ENCODE results near the gene ZCCHC10. TPM values are rescaled to one million over a fixed set of nuclear protein-coding genes. Genes with fewer than 3 reads are reported as not detected.
"Not testable (repeated sequence)": the region's sequence is repeated elsewhere in the genome, so short reads cannot be mapped to it uniquely, and the experiment has no call there.

The ZCCHC10 gene
- total and polyA plus RNA-seq, 3 donors from 2014 or later, result 29.1 to 45.4 (median 35.7) TPM

- TF ChIP-seq CTCF (IDR thresholded peaks at IDR 0.05) (no peak), POLR2A (IDR thresholded peaks at IDR 0.05) (no peak)
- DNase-seq, result no peak
- no peaks in the 10 kb centered on the region for H3K36me3 ChIP-seq (ENCODE audit: low read depth, missing control alignments)
- H3K4me1 ChIP-seq, result no peaks in the 10 kb centered on the region
- intact Hi-C loops (cut with DNase I; ENCODE audit: low total_unique reads), result no loop called here
- H3K27me3 ChIP-seq, result no peaks in the 10 kb centered on the region
- no peak overlapping the region for H3K27ac ChIP-seq
- 91 to 94% methylated on average over 4 of the region's 4 CpGs for WGBS, 2 donors
- no peak overlapping the region for H3K4me3 ChIP-seq
- no peaks in the 10 kb centered on the region for H3K9me3 ChIP-seq
Observed at GRCh38 chr5:133017964-133018363, 8.4 kb downstream of the ZCCHC10 start.

- no peaks in the 10 kb centered on the region for H3K36me3 ChIP-seq (ENCODE audit: low read depth, missing control alignments)
- TF ChIP-seq CTCF (IDR thresholded peaks at IDR 0.05) (no peak), POLR2A (IDR thresholded peaks at IDR 0.05) (no peak)
- no peak overlapping the region for H3K4me3 ChIP-seq
- H3K4me1 ChIP-seq, result no peaks in the 10 kb centered on the region
- no peaks in the 10 kb centered on the region for H3K27me3 ChIP-seq
- WGBS, 2 donors, result 92 to 96% methylated on average over 1 of the region's 1 CpG
- no peak for DNase-seq
- H3K9me3 ChIP-seq, result no peaks in the 10 kb centered on the region
- H3K27ac ChIP-seq, result no peak overlapping the region
- intact Hi-C loops (cut with DNase I; ENCODE audit: low total_unique reads), result no loop called here
Observed at GRCh38 chr5:133015466-133015865, 10.9 kb downstream of the ZCCHC10 start.

GRCh38 chr5:133008455-133008854 lies 17.9 kb downstream of the ZCCHC10 start:
- DNase-seq; H3K9me3 ChIP-seq; H3K27ac ChIP-seq; H3K27me3 ChIP-seq; H3K4me1 ChIP-seq; intact Hi-C loops (cut with DNase I; ENCODE audit: low total_unique reads); H3K4me3 ChIP-seq; H3K36me3 ChIP-seq (ENCODE audit: low read depth, missing control alignments): not testable (repeated sequence)
- 78 to 79% methylated on average over 6 of the region's 6 CpGs for WGBS, 2 donors

GRCh38 chr5:133006653-133007052 lies 19.7 kb downstream of the ZCCHC10 start:
- 73 to 77% methylated on average over 1 of the region's 1 CpG for WGBS, 2 donors
- Histone ChIP-seq H3K27me3 (no peaks in the 10 kb centered on the region), H3K4me1 (no peaks in the 10 kb centered on the region), H3K27ac (no peak overlapping the region), H3K36me3 (ENCODE audit: low read depth, missing control alignments) (no peaks in the 10 kb centered on the region), H3K9me3 (no peaks in the 10 kb centered on the region), H3K4me3 (no peak overlapping the region)
- no peak for DNase-seq
- no peak for TF ChIP-seq CTCF (IDR thresholded peaks at IDR 0.05)
- no peak for TF ChIP-seq POLR2A (IDR thresholded peaks at IDR 0.05)
- intact Hi-C loops (cut with DNase I; ENCODE audit: low total_unique reads), result no loop called here

GRCh38 chr5:132999246-132999645 lies 27.1 kb downstream of the ZCCHC10 start:
- intact Hi-C loops (cut with DNase I; ENCODE audit: low total_unique reads), result no loop called here
- TF ChIP-seq POLR2A (IDR thresholded peaks at IDR 0.05), result no peak
- TF ChIP-seq CTCF (IDR thresholded peaks at IDR 0.05), result no peak
- Histone ChIP-seq H3K27ac (no peak overlapping the region), H3K36me3 (ENCODE audit: low read depth, missing control alignments) (no peaks in the 10 kb centered on the region), H3K27me3 (no peaks in the 10 kb centered on the region), H3K4me1 (no peaks in the 10 kb centered on the region), H3K4me3 (no peak overlapping the region), H3K9me3 (no peaks in the 10 kb centered on the region)
- no peak for DNase-seq
- WGBS, 2 donors, result 67 to 78% methylated on average over 2 of the region's 2 CpGs

Data from testis (tissue), 3 donors.